IMR-90 (cell line): ENCODE results near the gene FRK. TPM values are rescaled to one million over a fixed set of nuclear protein-coding genes. Genes with fewer than 3 reads are reported as not detected.

ENCODE experiments used
- ATAC-seq: fragments of 200-7000 bp; cut with Tn5 transposase; 2 replicates; pipeline ENCODE4 v1.9.1; 2020; ENCODE audit warnings: low read depth, mild to moderate bottlenecking, moderate library complexity
- BruUV-seq: library from RNA; stranded (reverse); fragments of 400-500 nt; replicated peaks from 2 replicates; lab custom pipeline; 2021; lab: Mats Ljungman, UMichigan
- CTCF ChIA-PET: fragments of 300-600 bp; formaldehyde crosslinking; extraction: SDS; loops from one replicate; lab custom pipeline; 2021; ENCODE audit warnings: antibody characterized with exemption; lab: Yijun Ruan, JAX
- POLR2A ChIA-PET: fragments of 300-600 bp; sonication (Branson Sonifier 250); formaldehyde crosslinking; loops from one replicate; lab custom pipeline; 2022; ENCODE audit warnings: antibody characterized with exemption; ENCODE audit not compliant: unreplicated experiment; lab: Charles Lee
- DNase-seq: peaks from one replicate; pipeline ENCODE4 v3.0.0; 2013
- H2AFZ ChIP-seq: replicated peaks from 2 replicates; pipeline ENCODE3; 2013; ENCODE audit warnings: low read length, mild to moderate bottlenecking; ENCODE audit not compliant: poor library complexity
- H2AK5ac ChIP-seq: 2 replicates; pipeline ENCODE4 v1.6.1; 2013; ENCODE audit warnings: low read depth, low read length, inconsistent platforms
- H2AK9ac ChIP-seq: replicated peaks from 2 replicates; pipeline ENCODE3; 2013; ENCODE audit warnings: mild to moderate bottlenecking, low read depth, low read length, moderate library complexity; ENCODE audit not compliant: poor library complexity
- H2BK120ac ChIP-seq: 2 replicates; pipeline ENCODE4 v1.6.1; 2013; ENCODE audit warnings: low read depth, low read length, inconsistent platforms
- H2BK15ac ChIP-seq: 3 replicates; pipeline ENCODE4 v1.6.1; 2013; ENCODE audit warnings: low read depth, low read length, inconsistent platforms
- H2BK20ac ChIP-seq: 2 replicates; pipeline ENCODE4 v1.6.1; 2013; ENCODE audit warnings: low read depth, mild to moderate bottlenecking, inconsistent platforms, low read length, moderate library complexity
- H2BK5ac ChIP-seq: 2 replicates; pipeline ENCODE4 v1.6.1; 2013; ENCODE audit warnings: mild to moderate bottlenecking, low read depth, low read length, inconsistent platforms; ENCODE audit not compliant: poor library complexity, severe bottlenecking
- H3K14ac ChIP-seq: replicated peaks from 2 replicates; pipeline ENCODE4 v1.6.1; 2013; ENCODE audit warnings: low read depth, low read length, inconsistent platforms
- H3K18ac ChIP-seq: 2 replicates; pipeline ENCODE4 v1.6.1; 2013; ENCODE audit warnings: low read depth, low read length, control low read depth
- H3K23ac ChIP-seq: 2 replicates; pipeline ENCODE4 v1.6.1; 2013; ENCODE audit warnings: low read depth, low read length, inconsistent platforms
- H3K27ac ChIP-seq: 2 replicates; pipeline ENCODE4 v1.5.1; 2013; ENCODE audit warnings: mild to moderate bottlenecking, control low read depth, low read length; ENCODE audit not compliant: insufficient read depth
- H3K27me3 ChIP-seq: 2 replicates; pipeline ENCODE4 v1.6.1; 2013; ENCODE audit warnings: low read length; ENCODE audit not compliant: control insufficient read depth, insufficient read depth
- H3K36me3 ChIP-seq: 2 replicates; pipeline ENCODE4 v1.6.1; 2013; ENCODE audit warnings: low read length, mixed read lengths; ENCODE audit not compliant: control insufficient read depth, insufficient read depth
- H3K4ac ChIP-seq: 2 replicates; pipeline ENCODE4 v1.6.1; 2013; ENCODE audit warnings: low read depth, low read length, inconsistent platforms
- H3K4me1 ChIP-seq: 2 replicates; pipeline ENCODE4 v1.6.1; 2013; ENCODE audit warnings: low read length, mixed read lengths; ENCODE audit not compliant: control insufficient read depth, insufficient read depth
- H3K4me2 ChIP-seq: 2 replicates; pipeline ENCODE4 v1.6.1; 2013; ENCODE audit warnings: low read depth, mild to moderate bottlenecking, control low read depth, low read length, moderate library complexity
- H3K4me3 ChIP-seq: 2 replicates; pipeline ENCODE4 v1.5.1; 2013; ENCODE audit warnings: low read depth, mild to moderate bottlenecking, control low read depth, low read length, moderate library complexity; ENCODE audit not compliant: insufficient read depth
- H3K56ac ChIP-seq: 2 replicates; pipeline ENCODE4 v1.6.1; 2013; ENCODE audit warnings: low read length, inconsistent platforms; ENCODE audit not compliant: insufficient read depth; ENCODE audit errors: extremely low read depth
- H3K79me1 ChIP-seq, 2 experiments: 2 replicates each; pipeline ENCODE4 v1.6.1; 2013; ENCODE audit warnings: low read length in 2 of 2, inconsistent platforms in 1 of 2, low read depth in 1 of 2
- H3K9ac ChIP-seq: 2 replicates; pipeline ENCODE4 v1.6.1; 2013; ENCODE audit warnings: low read depth, low read length, control low read depth
- H3K9me1 ChIP-seq: 2 replicates; pipeline ENCODE4 v1.6.1; 2013; ENCODE audit warnings: low read length, inconsistent platforms; ENCODE audit not compliant: insufficient read depth
- H3K9me3 ChIP-seq: 2 replicates; pipeline ENCODE4 v1.6.1; 2013; ENCODE audit warnings: low read length; ENCODE audit not compliant: control insufficient read depth, insufficient read depth
- H4K20me1 ChIP-seq: 2 replicates; pipeline ENCODE4 v1.6.1; 2013; ENCODE audit warnings: low read length, inconsistent platforms; ENCODE audit not compliant: insufficient read depth
- H4K5ac ChIP-seq: 2 replicates; pipeline ENCODE4 v1.6.1; 2013; ENCODE audit warnings: mild to moderate bottlenecking, low read depth, low read length, control low read depth
- H4K8ac ChIP-seq, 2 experiments: 2 replicates each; pipeline ENCODE4 v1.6.1; 2013; ENCODE audit warnings: low read depth in 2 of 2, low read length in 2 of 2, control low read depth in 1 of 2, inconsistent platforms in 1 of 2
- H4K91ac ChIP-seq: 2 replicates; pipeline ENCODE4 v1.6.1; 2013; ENCODE audit warnings: low read depth, low read length, inconsistent platforms; ENCODE audit not compliant: insufficient read depth
- CEBPB ChIP-seq: IDR thresholded peaks from 2 replicates; pipeline ENCODE4 v1.6.1; 2012; ENCODE audit warnings: low read depth, low read length, improper control_type of control experiment
- CHD1 ChIP-seq: IDR thresholded peaks from 2 replicates; pipeline ENCODE4 v1.6.1; 2012; ENCODE audit warnings: low read depth, low read length, improper control_type of control experiment
- FOS ChIP-seq: fragments of 150-350 bp; IDR thresholded peaks from 2 replicates; pipeline ENCODE4 v1.6.1; 2016; ENCODE audit warnings: low read depth, low read length
- MAFK ChIP-seq: IDR thresholded peaks from 2 replicates; pipeline ENCODE4 v1.6.1; 2012; ENCODE audit warnings: low read depth, low read length, improper control_type of control experiment
- NFE2L2 ChIP-seq: fragments of 150-350 bp; IDR thresholded peaks from 2 replicates; pipeline ENCODE4 v1.6.1; 2016; ENCODE audit warnings: low read depth, mild to moderate bottlenecking, low read length
- POLR2A ChIP-seq: IDR thresholded peaks from 2 replicates; pipeline ENCODE4 v1.6.1; 2012; ENCODE audit warnings: mild to moderate bottlenecking, low read depth, low read length
- RCOR1 ChIP-seq: IDR thresholded peaks from 2 replicates; pipeline ENCODE4 v1.6.1; 2012; ENCODE audit warnings: mild to moderate bottlenecking, low read length, improper control_type of control experiment; ENCODE audit not compliant: insufficient replicate concordance
- RFX5 ChIP-seq: IDR thresholded peaks from 2 replicates; pipeline ENCODE4 v1.8.0; 2012; ENCODE audit warnings: low read depth, mild to moderate bottlenecking, low read length, moderate library complexity
- SMC3 ChIP-seq: fragments of 150-350 bp; IDR thresholded peaks from 2 replicates; pipeline ENCODE4 v1.6.1; 2016; ENCODE audit warnings: low read depth, mild to moderate bottlenecking, antibody characterized with exemption, low read length, moderate library complexity
- USF2 ChIP-seq: fragments of 150-350 bp; IDR thresholded peaks from 2 replicates; pipeline ENCODE4 v1.6.1; 2017; ENCODE audit warnings: mild to moderate bottlenecking, antibody characterized with exemption, low read length, low read depth
- WGBS, 2 experiments: methylation state at CpG; one replicate each; pipeline versions ENCODE4 v1.1.5 to v1.1.7; 2013; ENCODE audit warnings: missing lambda C conversion rate in 2 of 2; ENCODE audit not compliant: insufficient read length in 1 of 2; ENCODE audit errors: extremely low coverage in 2 of 2; 5-methylcytosine and 5-hydroxymethylcytosine counted together
- dilution Hi-C: fragments of 300-500 bp; cut with HindIII; formaldehyde crosslinking; loops from one replicate; pipeline ENCODE4 v1.14.3; 2018; ENCODE audit warnings: low sequenced_read_pairs; ENCODE audit not compliant: unreplicated experiment
- in situ Hi-C: fragments of 300-500 bp; cut with MboI; formaldehyde crosslinking; loops from 3 replicates; pipeline ENCODE4 v1.14.3; 2019; ENCODE audit warnings: low sequenced_read_pairs, inconsistent platforms, mixed read lengths
- intact Hi-C: fragments of 100-400 bp; cut with micrococcal nuclease; formaldehyde crosslinking; loops from 2 replicates; pipeline ENCODE4 v1.10.0; 2022
- polyA plus RNA-seq, 3 experiments: library from polyadenylated mRNA; depleted of rRNA; stranded (reverse); fragments of >200 nt; gene quantifications; 2 replicates each; pipeline ENCODE4 v1.2.3, GENCODE V29; 2012; ENCODE audit warnings: low replicate concordance in 1 of 3
- total RNA-seq: library from RNA; depleted of rRNA; stranded (reverse); fragments of >200 nt; gene quantifications from 2 replicates; pipeline ENCODE4 v1.2.3, GENCODE V29; 2012
- TF ChIP-seq, protein P1 (sequence below): fragments of 150-350 bp; IDR thresholded peaks from 2 replicates; pipeline ENCODE4 v1.6.1; 2016; ENCODE audit warnings: low read depth, mild to moderate bottlenecking, low read length, moderate library complexity, borderline replicate concordance

FRK gene
- total and polyA plus RNA-seq, 2 of the 4 experiments (the other 2 are of a cell fraction), result under 0.01 to 0.02 TPM

GRCh38 chr6:115908906-115909559, 151.7 kb downstream of the FRK start:
- TF ChIP-seq RFX5, result no peak
- TF ChIP-seq POLR2A, result no peak
- TF ChIP-seq MAFK, result no peak
- TF ChIP-seq CHD1, result no peak
- TF ChIP-seq NFE2L2, result no peak
- no peak for TF ChIP-seq RCOR1
- no peak for TF ChIP-seq FOS
- TF ChIP-seq, protein P1, sequence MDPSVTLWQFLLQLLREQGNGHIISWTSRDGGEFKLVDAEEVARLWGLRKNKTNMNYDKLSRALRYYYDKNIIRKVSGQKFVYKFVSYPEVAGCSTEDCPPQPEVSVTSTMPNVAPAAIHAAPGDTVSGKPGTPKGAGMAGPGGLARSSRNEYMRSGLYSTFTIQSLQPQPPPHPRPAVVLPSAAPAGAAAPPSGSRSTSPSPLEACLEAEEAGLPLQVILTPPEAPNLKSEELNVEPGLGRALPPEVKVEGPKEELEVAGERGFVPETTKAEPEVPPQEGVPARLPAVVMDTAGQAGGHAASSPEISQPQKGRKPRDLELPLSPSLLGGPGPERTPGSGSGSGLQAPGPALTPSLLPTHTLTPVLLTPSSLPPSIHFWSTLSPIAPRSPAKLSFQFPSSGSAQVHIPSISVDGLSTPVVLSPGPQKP, result no peak
- no peak for TF ChIP-seq CEBPB
- TF ChIP-seq USF2, result no peak
- TF ChIP-seq SMC3, result no peak
- H2AK5ac ChIP-seq, result no peak overlapping the region
- no peak overlapping the region for H4K91ac ChIP-seq
- no peak overlapping the region for H3K4ac ChIP-seq
- no peaks in the 10 kb centered on the region for H3K36me3 ChIP-seq
- no peak overlapping the region for H3K4me2 ChIP-seq
- no peaks in the 10 kb centered on the region; the same call in 1 of the 2 replicates for H3K27me3 ChIP-seq
- H4K8ac ChIP-seq, result no peak overlapping the region
- H3K4me1 ChIP-seq, result no peaks in the 10 kb centered on the region
- ChIA-PET CTCF (interaction anchor here (1.3 kb wide), 1 partner anchor 13 kb away, joined by 5 read pairs; no protein-coding TSS in a partner anchor), POLR2A (no interaction called here)
- H2AK9ac ChIP-seq, result no peak overlapping the region
- H4K5ac ChIP-seq, result no peak overlapping the region
- no peak overlapping the region for H3K23ac ChIP-seq
- dilution Hi-C loops (no loop called here), in situ Hi-C loops (no loop called here), intact Hi-C loops (no loop called here)
- no peaks in the 10 kb centered on the region for H4K20me1 ChIP-seq
- no peaks in the 10 kb centered on the region for H3K79me1 ChIP-seq
- H3K9me3 ChIP-seq, result no peaks in the 10 kb centered on the region
- no peak overlapping the region for H3K14ac ChIP-seq
- no peak overlapping the region for H3K27ac ChIP-seq
- no peak overlapping the region for H3K56ac ChIP-seq
- no peak overlapping the region for H3K18ac ChIP-seq
- H2BK15ac ChIP-seq, result no peak overlapping the region
- no TSS peak for BruUV-seq
- H3K9ac ChIP-seq, result no peak overlapping the region
- no peak overlapping the region for H2BK20ac ChIP-seq
- no peak overlapping the region for H2AFZ ChIP-seq
- no CpG with 5 or more reads among the region's 5 CpGs for WGBS, 2 experiments
- H3K9me1 ChIP-seq, result no peaks in the 10 kb centered on the region
- no peak overlapping the region for H3K4me3 ChIP-seq
- DNase-seq (no peak), ATAC-seq (no peak)
- no peak overlapping the region for H2BK5ac ChIP-seq
- H2BK120ac ChIP-seq, result no peak overlapping the region
